H9 (cell line): ENCODE measurements around the gene OR13C2. TPM values are rescaled to one million over a fixed set of nuclear protein-coding genes. Genes with fewer than 3 reads are reported as not detected.

Experiments
- DNase-seq: peaks from one replicate; pipeline ENCODE4 v3.0.0-alpha.2; 2017
- H2AFZ ChIP-seq: one replicate; pipeline ENCODE4 v1.6.1; 2013; ENCODE audit warnings: mild to moderate bottlenecking, low read length, control low read depth, moderate library complexity
- H2AK5ac ChIP-seq: 2 replicates; pipeline ENCODE4 v1.6.1; 2013; ENCODE audit warnings: low read length, control low read depth, mixed read lengths; ENCODE audit not compliant: insufficient read length
- H2BK120ac ChIP-seq: one replicate; pipeline ENCODE4 v1.6.1; 2013; ENCODE audit warnings: low read depth, mild to moderate bottlenecking, low read length, control low read depth, inconsistent platforms; ENCODE audit not compliant: poor library complexity, severe bottlenecking
- H2BK12ac ChIP-seq: 2 replicates; pipeline ENCODE4 v1.6.1; 2013; ENCODE audit warnings: low read length, control low read depth, mixed read lengths, low read depth; ENCODE audit not compliant: insufficient read length
- H2BK15ac ChIP-seq: 2 replicates; pipeline ENCODE4 v1.6.1; 2013; ENCODE audit warnings: low read depth, low read length, control low read depth
- H2BK20ac ChIP-seq: one replicate; pipeline ENCODE4 v1.6.1; 2013; ENCODE audit warnings: low read depth, mild to moderate bottlenecking, low read length, control low read depth, inconsistent platforms; ENCODE audit not compliant: poor library complexity, severe bottlenecking
- H2BK5ac ChIP-seq: 2 replicates; pipeline ENCODE4 v1.6.1; 2013; ENCODE audit warnings: low read length, control low read depth, mixed read lengths; ENCODE audit not compliant: insufficient read length
- H3K14ac ChIP-seq: 2 replicates; pipeline ENCODE4 v1.6.1; 2013; ENCODE audit warnings: low read length, control low read depth; ENCODE audit not compliant: insufficient read depth
- H3K18ac ChIP-seq: 2 replicates; pipeline ENCODE4 v1.6.1; 2013; ENCODE audit warnings: low read depth, mild to moderate bottlenecking, mixed read lengths, low read length, control low read depth; ENCODE audit not compliant: insufficient read length
- H3K23ac ChIP-seq: 2 replicates; pipeline ENCODE4 v1.6.1; 2013; ENCODE audit warnings: low read length, control low read depth, mixed read lengths, low read depth; ENCODE audit not compliant: insufficient read length
- H3K23me2 ChIP-seq: 2 replicates; pipeline ENCODE4 v1.6.1; 2013; ENCODE audit warnings: low read depth, mild to moderate bottlenecking, mixed read lengths, low read length, control low read depth; ENCODE audit not compliant: insufficient read length, poor library complexity, severe bottlenecking
- H3K27ac ChIP-seq: 2 replicates; pipeline ENCODE4 v1.5.1; 2013; ENCODE audit warnings: low read length, control low read depth, mixed read lengths, low read depth; ENCODE audit not compliant: insufficient read length
- H3K27me3 ChIP-seq: 2 replicates; pipeline ENCODE4 v1.6.1; 2013; ENCODE audit warnings: low read length, control low read depth, inconsistent platforms; ENCODE audit not compliant: insufficient read depth
- H3K4ac ChIP-seq: 2 replicates; pipeline ENCODE4 v1.6.1; 2013; ENCODE audit warnings: low read depth, mild to moderate bottlenecking, control low read depth, inconsistent platforms, low read length, moderate library complexity
- H3K4me1 ChIP-seq: 2 replicates; pipeline ENCODE4 v1.6.1; 2013; ENCODE audit warnings: low read length, control low read depth, inconsistent platforms; ENCODE audit not compliant: insufficient read depth
- H3K4me2 ChIP-seq: 2 replicates; pipeline ENCODE4 v1.6.1; 2013; ENCODE audit warnings: low read length, control low read depth, mixed read lengths; ENCODE audit not compliant: insufficient read length, insufficient read depth
- H3K56ac ChIP-seq: 2 replicates; pipeline ENCODE4 v1.6.1; 2013; ENCODE audit warnings: low read depth, mild to moderate bottlenecking, mixed read lengths, low read length, control low read depth; ENCODE audit not compliant: insufficient read length
- H3K79me1 ChIP-seq: 2 replicates; pipeline ENCODE4 v1.6.1; 2013; ENCODE audit warnings: low read depth, mild to moderate bottlenecking, moderate library complexity, low read length, control low read depth, inconsistent platforms; ENCODE audit not compliant: insufficient read depth, poor library complexity, severe bottlenecking
- H3K79me2 ChIP-seq: 2 replicates; pipeline ENCODE4 v1.6.1; 2013; ENCODE audit warnings: low read length, control low read depth, inconsistent platforms; ENCODE audit not compliant: insufficient read depth
- H3K9ac ChIP-seq: 2 replicates; pipeline ENCODE4 v1.6.1; 2013; ENCODE audit warnings: low read length, control low read depth, mixed read lengths; ENCODE audit not compliant: insufficient read length; ENCODE audit errors: extremely low read depth
- H3K9me3 ChIP-seq: one replicate; pipeline ENCODE4 v1.6.1; 2013; ENCODE audit warnings: low read depth, low read length, inconsistent platforms; ENCODE audit not compliant: control insufficient read depth
- H3T11ph ChIP-seq: one replicate; pipeline ENCODE4 v1.6.1; 2013; ENCODE audit warnings: mild to moderate bottlenecking, low read length, control low read depth, inconsistent platforms
- H4K20me1 ChIP-seq: one replicate; pipeline ENCODE4 v1.6.1; 2013; ENCODE audit not compliant: control insufficient read depth, insufficient read length, insufficient read depth
- H4K5ac ChIP-seq: 2 replicates; pipeline ENCODE4 v1.6.1; 2013; ENCODE audit warnings: low read depth, mild to moderate bottlenecking, mixed read lengths, low read length, control low read depth; ENCODE audit not compliant: insufficient read length
- H4K8ac ChIP-seq: replicated peaks from 2 replicates; pipeline ENCODE4 v1.6.1; 2013; ENCODE audit warnings: low read length, control low read depth, mixed read lengths, low read depth; ENCODE audit not compliant: insufficient read length
- H4K91ac ChIP-seq: 2 replicates; pipeline ENCODE4 v1.6.1; 2013; ENCODE audit warnings: low read depth, mild to moderate bottlenecking, moderate library complexity, mixed read lengths, low read length, control low read depth; ENCODE audit not compliant: insufficient read length
- H3K27ac Mint-ChIP-seq, 3 experiments: 2 replicates in 2 of 3; 3 replicates in 1 of 3; pipeline ENCODE4 v1.8.0; 2020 to 2021; ENCODE audit warnings: mixed read lengths in 3 of 3, mild to moderate bottlenecking in 1 of 3, moderate library complexity in 1 of 3
- H3K27me3 Mint-ChIP-seq: 2 replicates; pipeline ENCODE4 v1.8.0; 2021; ENCODE audit warnings: low read depth, mild to moderate bottlenecking, moderate library complexity, mixed read lengths
- H3K36me3 Mint-ChIP-seq, 3 experiments: 2 replicates in 2 of 3; 3 replicates in 1 of 3; pipeline ENCODE4 v1.8.0; 2020 to 2021; ENCODE audit warnings: low read depth in 3 of 3, mixed read lengths in 3 of 3; ENCODE audit not compliant: insufficient read depth in 1 of 3
- H3K4me1 Mint-ChIP-seq, 2 experiments: 2 replicates each; pipeline ENCODE4 v1.8.0; 2020; ENCODE audit warnings: mixed read lengths in 2 of 2
- H3K4me3 Mint-ChIP-seq, 2 experiments: 2 replicates in 1 of 2; 3 replicates in 1 of 2; pipeline ENCODE4 v1.8.0; 2020 to 2021; ENCODE audit warnings: mild to moderate bottlenecking in 2 of 2, mixed read lengths in 2 of 2, moderate library complexity in 1 of 2
- H3K9me3 Mint-ChIP-seq, 2 experiments: 2 replicates in 1 of 2; 3 replicates in 1 of 2; pipeline ENCODE4 v1.8.0; 2020; ENCODE audit warnings: mild to moderate bottlenecking in 2 of 2, mixed read lengths in 2 of 2, moderate library complexity in 1 of 2
- WGBS: extraction: QIAGEN DNeasy Blood & Tissue Kit; methylation state at CpG from one replicate; pipeline ENCODE4 v1.1.7; 2013; ENCODE audit warnings: missing lambda C conversion rate, low lambda C conversion rate, mixed read lengths; ENCODE audit not compliant: insufficient read length; ENCODE audit errors: extremely low coverage; 5-methylcytosine and 5-hydroxymethylcytosine counted together
- total RNA-seq: library from RNA; stranded (reverse); gene quantifications from 2 replicates; pipeline ENCODE4 v1.2.1, GENCODE V29; 2021
- TF ChIP-seq, protein P1 (sequence below): fragments of 200-600 bp; sonication (generic); conservative IDR thresholded peaks from 3 replicates; pipeline ENCODE4 v1.8.0; 2021; ENCODE audit warnings: antibody characterized with exemption, mild to moderate bottlenecking

The OR13C2 gene
- total RNA-seq, 1 experiment from 2014 or later, result not detected

DNA sequence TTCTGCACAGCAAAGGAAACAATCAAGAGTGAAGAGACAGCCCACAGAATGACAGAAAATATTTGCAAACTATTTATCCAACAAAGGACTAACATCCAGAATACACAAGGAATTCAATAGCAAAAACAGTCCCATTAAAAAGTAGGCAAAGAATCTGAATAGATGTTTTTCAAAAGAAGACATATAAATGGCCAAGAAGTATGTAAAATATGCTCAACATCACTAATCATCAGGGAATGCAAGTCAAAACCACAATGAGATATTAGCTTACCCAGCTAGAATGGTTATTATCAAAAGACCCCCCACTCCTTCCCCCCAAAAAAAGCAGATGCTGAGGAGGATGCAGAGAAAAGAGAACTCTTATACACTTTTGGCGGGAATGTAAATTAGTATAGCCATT is 49.9 kb downstream of the OR13C2 start:
- Histone ChIP-seq H3K4me1 (no peaks in the 10 kb centered on the region), H3K4me2 (no peak overlapping the region), H3K23me2 (no peaks in the 10 kb centered on the region), H3K23ac (no peak overlapping the region), H4K91ac (no peak overlapping the region), H3K79me2 (no peaks in the 10 kb centered on the region), H2BK12ac (no peak overlapping the region), H2BK15ac (no peak overlapping the region), H3T11ph (no peak overlapping the region), H3K79me1 (no peaks in the 10 kb centered on the region), H2BK20ac (no peak overlapping the region), H2AFZ (no peak overlapping the region), H3K27me3 (no peaks in the 10 kb centered on the region), H2BK5ac (no peak overlapping the region), H4K8ac (no peak overlapping the region), H4K5ac (no peak overlapping the region), H4K20me1 (no peaks in the 10 kb centered on the region), H3K9ac (no peak overlapping the region), H3K18ac (no peak overlapping the region), H2BK120ac (no peak overlapping the region), H3K14ac (no peak overlapping the region), H2AK5ac (no peak overlapping the region), H3K27ac (no peak overlapping the region), H3K4ac (no peak overlapping the region), H3K9me3 (no peaks in the 10 kb centered on the region), H3K56ac (no peak overlapping the region)
- no peaks in the 10 kb centered on the region for H3K27me3 Mint-ChIP-seq
- WGBS, result no CpG with 5 or more reads among the region's 1 CpG
- H3K36me3 Mint-ChIP-seq, result peaks cover 4 to 10% (median 6%) of the 10 kb centered on the region in 3 experiments; a peak in 5 of 7 replicates
- H3K9me3 Mint-ChIP-seq, result peaks cover 14 to 16% of the 10 kb centered on the region in 2 experiments
- DNase-seq, result no peak
- TF ChIP-seq, protein P1, sequence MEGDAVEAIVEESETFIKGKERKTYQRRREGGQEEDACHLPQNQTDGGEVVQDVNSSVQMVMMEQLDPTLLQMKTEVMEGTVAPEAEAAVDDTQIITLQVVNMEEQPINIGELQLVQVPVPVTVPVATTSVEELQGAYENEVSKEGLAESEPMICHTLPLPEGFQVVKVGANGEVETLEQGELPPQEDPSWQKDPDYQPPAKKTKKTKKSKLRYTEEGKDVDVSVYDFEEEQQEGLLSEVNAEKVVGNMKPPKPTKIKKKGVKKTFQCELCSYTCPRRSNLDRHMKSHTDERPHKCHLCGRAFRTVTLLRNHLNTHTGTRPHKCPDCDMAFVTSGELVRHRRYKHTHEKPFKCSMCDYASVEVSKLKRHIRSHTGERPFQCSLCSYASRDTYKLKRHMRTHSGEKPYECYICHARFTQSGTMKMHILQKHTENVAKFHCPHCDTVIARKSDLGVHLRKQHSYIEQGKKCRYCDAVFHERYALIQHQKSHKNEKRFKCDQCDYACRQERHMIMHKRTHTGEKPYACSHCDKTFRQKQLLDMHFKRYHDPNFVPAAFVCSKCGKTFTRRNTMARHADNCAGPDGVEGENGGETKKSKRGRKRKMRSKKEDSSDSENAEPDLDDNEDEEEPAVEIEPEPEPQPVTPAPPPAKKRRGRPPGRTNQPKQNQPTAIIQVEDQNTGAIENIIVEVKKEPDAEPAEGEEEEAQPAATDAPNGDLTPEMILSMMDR, result no peak
- no peak overlapping the region for H3K4me3 Mint-ChIP-seq
- H3K4me1 Mint-ChIP-seq, result peaks cover 8 to 12% of the 10 kb centered on the region in 2 experiments
- H3K27ac Mint-ChIP-seq, result no peak overlapping the region

Other genes with a start within 250 kb of the OR13C2 start
- gene OR13F1, start 101.4 kb downstream of the OR13C2 start, total RNA-seq, result not detected in 2 replicates
- not detected in 2 replicates for gene OR13C4, start 78.4 kb downstream of the OR13C2 start, total RNA-seq
- gene OR13C3, start 68.8 kb downstream of the OR13C2 start, total RNA-seq, result not detected in 2 replicates
- not detected in 2 replicates for gene OR13C8, start 36.5 kb downstream of the OR13C2 start, total RNA-seq
- not detected in 2 replicates for gene OR13C5, start 6.2 kb downstream of the OR13C2 start, total RNA-seq
- gene OR13C9, start 12.6 kb upstream of the OR13C2 start, total RNA-seq, result not detected in 2 replicates
- not detected in 2 replicates for gene OR13D1, start 88.9 kb upstream of the OR13C2 start, total RNA-seq
- gene NIPSNAP3A, start 142.1 kb upstream of the OR13C2 start, total RNA-seq, result 13.8 and 13.9 TPM in 2 replicates
- gene NIPSNAP3B, start 158.5 kb upstream of the OR13C2 start, total RNA-seq, result 0.26 and 0.57 TPM in 2 replicates